ENCODE data around the gene ADAM10.

Gene ADAM10

DNA sequence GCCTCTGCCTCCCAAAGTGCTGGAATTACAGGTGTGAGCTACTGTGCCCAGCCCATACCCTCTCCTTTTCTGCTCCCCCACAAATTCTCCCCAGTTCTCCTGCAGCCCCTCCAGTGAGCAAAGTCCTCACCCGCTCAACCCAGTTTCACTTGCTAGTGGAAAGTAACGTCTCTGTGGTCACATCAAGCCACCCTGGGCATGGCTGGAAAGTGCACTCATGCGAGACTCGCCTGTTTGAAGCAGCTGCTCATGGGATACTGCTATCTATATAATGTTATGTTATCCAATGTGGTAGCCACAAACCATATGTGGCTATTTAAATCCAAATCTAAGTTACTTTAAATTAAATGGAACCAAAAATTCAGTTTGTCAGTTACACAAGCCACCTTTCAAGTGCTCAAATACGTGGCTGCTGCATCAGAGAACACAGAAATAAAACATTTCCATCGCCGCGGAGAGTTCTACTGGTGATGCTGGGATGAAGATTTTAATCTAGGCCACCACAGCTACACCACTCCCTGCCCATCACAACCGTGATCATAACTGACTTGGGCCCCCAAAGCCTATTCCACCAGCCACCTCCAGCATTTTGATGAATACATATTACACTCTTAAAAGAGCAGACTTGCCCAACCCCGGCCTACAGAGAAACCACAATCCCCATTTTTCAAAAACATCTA is 198.3 kb downstream of the ADAM10 start:
- DNase-seq (ENCODE audit: low read depth), result no peak

DNA sequence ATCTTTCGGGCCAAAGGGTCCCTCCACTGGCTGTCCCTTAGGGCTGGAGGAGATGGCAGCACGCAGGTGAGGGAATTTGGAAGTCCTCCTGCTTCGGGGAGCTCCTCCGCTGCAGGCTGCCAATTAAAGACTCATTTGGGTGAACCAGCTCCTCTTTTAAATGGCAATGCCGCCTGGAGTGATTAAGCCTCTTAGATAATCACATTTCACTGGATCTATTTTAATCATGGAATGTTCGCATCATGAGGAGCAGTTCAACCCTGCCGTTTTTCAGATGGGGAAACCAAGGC is 199.8 kb downstream of the ADAM10 start:
- DNase-seq (ENCODE audit: low read depth), result no peak

DNA sequence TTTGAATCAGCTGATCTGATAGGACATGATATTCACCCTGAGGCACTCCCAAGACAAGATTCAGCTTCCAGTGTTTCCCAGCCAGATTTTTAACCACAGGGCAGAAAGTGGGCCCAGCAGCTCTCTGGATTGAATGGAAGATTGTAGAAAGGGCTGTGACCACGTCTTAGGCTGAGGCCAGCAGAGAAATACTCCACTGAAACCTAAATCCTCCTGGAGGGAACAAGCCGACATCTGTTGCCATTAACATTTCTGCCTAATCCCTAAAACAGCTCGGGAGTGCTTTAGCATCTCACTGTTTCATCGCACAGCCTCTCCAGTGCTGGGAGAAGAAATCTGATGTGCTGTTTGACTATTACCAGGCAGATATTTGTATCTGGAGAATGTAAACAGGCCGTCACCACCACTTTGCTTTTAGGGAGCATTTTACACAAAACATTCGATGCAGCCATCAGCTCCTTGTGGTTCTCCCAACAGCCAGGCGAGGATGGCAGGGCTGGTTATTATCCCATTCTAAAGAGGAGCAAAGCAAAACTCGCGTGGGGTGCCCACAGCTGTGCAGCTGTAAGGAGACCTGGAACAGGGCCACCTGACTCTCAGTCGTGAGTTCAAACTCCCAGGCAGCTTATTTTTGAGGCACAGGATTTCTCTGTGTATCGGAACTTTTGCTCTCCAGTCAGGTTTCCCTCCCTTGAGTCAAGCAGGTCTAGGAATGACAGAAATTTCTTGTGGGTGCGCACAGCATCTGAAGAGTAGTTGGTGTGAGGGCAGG is 200.3 kb downstream of the ADAM10 start:
- no peak for DNase-seq (ENCODE audit: low read depth)

DNA sequence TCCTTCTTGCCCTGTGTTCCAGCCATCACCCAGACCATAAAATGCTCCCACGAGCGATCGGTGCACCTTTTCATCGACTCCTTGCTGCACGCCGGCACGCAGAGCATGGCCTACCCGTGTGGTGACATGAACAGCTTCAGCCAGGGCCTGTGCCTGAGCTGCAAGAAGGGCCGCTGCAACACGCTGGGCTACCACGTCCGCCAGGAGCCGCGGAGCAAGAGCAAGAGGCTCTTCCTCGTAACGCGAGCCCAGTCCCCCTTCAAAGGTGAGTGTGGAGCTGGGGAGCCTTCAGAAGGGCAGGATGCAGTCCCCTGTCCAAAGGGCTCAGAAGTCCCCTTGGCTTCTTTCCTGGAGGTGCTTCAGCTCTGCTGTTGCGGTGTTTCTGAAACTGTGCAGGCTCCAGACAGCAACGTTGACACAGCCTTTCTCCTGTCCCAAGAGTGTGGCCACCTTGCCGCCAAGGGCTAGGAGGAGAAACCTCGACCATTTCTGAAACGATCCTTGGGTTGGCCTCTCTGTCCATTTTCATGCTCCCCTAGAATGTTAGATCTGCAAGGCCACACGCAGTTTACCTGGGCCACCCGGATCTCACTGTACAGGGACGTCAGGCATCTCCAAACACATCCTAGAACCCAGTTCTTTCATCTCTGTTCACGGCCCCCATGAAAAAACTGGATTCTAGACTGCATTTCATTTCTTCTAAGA is 201.0 kb downstream of the ADAM10 start:
- no peak for DNase-seq (ENCODE audit: low read depth)

DNA sequence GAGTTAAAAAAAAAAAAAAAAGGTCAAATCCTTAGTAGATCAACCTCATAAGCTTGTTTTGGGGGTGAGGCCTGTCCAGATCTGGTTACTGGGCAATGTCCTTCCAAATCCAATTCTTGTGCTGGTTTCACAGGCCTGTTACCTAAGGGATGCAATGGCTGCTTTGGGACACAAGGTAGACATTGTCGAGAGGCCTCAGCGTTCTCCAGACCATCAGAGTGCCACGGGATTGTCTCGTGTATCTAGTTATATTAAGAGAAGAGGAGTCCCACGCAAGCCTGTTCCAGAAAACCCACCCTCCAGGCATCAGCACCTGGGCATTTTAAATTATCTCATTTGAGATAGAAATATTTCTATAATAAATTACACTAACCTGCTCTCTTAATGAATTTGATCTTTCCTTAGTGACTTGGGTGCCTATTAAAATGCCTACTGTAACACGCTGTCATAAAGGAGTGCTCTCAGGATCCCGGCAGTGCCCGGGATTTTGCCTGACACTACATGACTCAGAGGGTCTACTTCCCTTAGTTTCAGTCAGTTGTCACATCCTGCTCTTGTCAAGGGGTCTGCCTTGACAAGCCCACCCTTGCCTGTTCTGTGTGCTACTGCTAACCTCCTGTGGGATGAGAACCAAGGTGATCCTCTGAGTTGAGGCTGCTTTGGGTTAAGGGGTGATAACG is 201.7 kb downstream of the ADAM10 start:
- no peak for DNase-seq (ENCODE audit: low read depth)

DNA sequence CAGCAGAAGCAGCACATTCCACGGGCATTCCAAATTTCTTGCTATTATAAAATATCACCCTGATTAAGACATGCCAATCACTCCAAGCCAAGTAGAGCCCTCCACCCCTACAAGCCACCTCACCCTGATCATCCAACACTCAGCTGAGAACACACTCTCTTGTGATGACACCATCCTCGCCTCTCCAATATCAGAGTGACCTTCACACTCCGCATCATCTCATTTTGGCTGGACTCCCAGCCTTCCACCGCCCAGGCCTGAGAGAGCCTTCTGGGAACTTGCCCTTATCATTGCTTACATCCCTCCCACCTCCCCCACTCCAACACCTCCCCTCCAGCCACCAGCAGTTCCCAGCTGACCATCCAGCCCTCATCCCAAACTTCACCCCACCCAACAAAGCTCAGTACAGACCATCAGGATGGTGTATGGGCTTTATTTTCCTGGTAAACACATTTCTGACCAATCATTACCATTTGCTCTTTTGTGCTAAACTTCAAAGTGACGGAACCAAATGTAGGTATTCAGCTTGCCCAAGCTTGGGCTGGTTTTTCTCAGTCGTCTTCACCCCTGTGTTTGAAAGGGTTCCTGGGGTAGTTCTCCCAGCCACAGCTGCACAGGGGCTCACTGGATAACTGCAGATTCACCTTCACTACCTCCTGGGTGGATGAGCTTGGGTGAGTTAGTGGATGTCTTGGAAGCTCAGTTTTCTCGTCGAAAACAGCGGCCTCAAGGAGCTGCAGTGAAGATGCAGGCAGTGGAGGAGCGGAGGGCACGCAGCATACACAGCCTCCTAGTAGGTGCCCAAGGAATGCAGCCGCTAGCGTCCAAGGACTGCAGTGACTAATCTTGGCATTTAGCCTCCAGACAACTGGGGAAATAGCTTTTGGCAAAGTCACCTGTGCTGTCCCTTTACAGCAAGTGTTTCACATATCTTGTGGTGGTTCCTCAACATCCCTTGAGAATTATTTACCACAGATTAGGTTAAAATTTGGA is 202.6 kb downstream of the ADAM10 start:
- no peak for DNase-seq (ENCODE audit: low read depth)

DNA sequence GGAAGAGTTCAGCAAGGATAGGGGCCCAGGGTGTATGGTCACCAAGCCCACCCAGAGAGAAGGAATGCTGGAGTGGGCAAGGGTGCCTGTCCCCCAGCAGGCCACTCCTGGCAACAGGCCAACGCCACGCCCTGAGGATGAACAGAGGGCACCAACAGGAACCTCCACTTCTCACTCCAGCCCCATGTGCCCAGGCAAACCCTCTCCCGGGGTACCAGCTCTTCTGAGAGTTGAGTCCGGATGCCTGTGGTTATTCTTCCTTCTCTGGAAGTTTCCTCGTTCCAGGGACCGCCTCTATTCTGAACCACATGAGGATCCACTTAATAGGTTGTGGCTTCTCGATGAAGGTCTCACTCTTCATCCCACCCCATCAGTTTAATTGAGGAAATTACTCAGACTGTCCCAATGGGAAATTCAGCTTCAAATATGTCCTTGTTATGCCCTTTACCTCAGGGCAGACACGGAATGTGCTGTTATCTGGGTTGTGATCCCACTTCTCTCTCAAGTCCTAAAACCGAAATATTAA is 203.4 kb downstream of the ADAM10 start:
- DNase-seq (ENCODE audit: low read depth), result no peak

DNA sequence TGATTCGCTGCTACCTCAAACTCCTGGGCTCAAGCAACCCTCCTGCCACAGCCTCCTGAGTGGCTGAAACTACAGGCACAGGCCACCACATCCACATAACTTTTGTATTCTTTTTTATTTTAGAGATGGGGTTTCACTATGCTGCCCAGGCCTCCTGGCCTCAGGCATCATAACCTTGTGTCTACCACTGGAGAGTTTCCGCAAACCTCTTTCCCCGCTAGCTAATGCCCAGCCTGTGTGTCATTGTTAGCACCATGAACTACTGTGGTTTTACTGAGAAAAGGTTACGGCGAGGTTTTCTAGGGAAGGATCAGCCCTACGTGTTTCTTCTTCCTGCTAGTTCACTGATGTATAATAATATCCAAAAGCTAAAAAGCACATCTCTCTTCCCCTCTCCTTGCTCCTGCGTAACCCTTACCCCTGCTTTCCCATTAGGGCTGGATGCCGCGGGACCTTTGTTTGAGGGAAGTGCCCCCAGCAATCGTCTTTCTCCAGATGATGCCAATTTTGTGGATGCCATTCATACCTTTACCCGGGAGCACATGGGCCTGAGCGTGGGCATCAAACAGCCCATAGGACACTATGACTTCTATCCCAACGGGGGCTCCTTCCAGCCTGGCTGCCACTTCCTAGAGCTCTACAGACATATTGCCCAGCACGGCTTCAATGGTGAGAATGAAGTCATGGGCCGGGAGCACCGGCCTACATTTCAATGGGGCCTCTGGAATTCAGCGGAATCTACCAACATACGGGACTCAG is 204.0 kb downstream of the ADAM10 start:
- no peak for DNase-seq (ENCODE audit: low read depth)

DNA sequence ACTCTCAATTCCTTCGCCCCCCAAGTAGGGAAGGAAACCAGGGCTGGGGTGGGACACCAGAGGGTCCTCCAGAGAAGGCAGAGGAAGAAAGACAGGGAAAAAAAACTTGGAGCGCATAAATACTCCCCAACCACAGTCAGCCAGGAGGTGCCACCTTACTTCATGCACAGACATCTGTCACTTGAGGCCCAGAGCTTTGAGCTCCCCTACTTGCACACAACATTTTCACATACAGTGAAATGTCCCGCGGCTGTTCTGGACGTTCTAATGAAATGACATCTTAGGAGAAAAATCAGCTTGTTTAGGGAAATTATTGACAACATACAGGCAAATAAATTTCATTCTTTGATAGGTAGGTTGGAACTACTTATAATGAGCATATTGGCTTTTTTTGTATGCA is 204.8 kb downstream of the ADAM10 start:
- no peak for DNase-seq (ENCODE audit: low read depth)

DNA sequence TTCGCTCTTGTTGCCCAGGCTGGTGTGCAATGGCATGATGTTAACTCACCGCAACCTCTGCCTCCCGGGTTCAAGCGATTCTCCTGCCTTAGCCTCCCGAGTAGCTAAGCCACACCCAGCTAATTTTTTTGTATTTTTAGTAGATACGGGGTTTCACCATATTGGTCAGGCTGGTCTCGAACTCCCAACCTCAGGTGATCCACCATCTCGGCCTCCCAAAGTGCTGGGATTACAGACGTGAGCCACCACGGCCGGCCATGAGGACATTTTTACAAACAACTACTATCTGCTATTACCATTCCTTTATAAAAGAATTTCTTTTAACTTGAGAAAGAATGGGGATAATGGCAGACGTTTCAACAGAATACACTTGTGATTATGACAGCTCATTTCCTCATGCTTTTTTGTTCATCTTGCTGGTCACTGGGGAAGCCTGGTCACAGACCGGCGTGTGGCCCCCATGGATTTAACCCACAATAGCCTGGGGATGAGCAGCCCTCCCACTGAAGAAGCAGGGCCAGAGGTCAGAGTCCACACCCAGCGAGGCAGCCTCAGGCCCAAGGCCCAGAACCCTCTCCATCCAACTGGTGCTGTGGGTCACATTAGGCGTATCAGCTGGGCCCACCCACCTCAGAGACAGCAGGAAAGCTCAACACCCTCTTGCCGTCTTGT is 205.7 kb downstream of the ADAM10 start:
- no peak for DNase-seq (ENCODE audit: low read depth)

DNA sequence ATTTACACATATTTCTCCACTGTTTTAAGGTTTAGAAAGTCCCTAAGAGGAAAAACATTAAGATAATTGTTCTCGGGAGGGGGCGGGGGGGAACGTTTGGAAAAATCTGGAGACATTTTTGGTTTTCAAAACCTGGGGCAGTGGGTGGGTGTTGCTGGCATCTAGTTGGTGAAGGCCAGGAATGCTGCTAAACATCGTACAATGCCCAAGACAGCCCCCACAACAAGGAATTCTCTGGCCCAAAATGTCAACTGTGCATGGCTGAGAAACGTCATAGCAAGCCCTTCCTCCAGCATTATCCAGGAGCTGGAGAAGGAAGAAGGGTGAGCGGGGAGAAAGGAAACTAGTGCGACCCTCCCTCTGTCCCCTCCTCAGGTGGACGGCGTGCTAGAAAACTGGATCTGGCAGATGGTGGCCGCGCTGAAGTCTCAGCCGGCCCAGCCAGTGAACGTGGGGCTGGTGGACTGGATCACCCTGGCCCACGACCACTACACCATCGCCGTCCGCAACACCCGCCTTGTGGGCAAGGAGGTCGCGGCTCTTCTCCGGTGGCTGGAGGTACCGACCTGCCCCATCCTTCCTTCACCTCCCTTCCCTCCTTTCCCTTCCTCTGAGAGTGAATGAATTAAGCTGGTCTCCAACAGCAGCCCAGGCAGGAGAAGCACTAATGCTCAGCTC is 208.0 kb downstream of the ADAM10 start:
- no peak for DNase-seq (ENCODE audit: low read depth)

DNA sequence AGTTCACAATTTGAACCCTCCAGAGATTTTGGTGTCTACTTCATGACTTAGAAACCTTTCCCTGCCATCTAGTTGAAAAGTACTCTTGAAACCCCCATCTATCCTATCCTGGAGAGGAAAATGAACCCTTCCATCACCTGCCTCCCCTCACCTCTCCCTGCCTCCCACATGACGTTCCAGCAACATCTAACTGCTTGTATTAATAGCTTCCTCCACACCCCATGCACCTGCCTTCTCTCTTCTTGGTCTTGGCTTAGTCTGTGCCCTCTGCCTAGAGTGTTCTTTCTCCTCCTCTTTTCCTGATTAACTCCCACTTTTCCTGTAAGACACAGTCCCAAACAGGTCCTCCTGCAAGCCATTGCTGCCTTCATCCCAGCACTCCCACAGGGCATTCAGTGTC is 210.0 kb downstream of the ADAM10 start:
- no peak for DNase-seq (ENCODE audit: low read depth)

DNA sequence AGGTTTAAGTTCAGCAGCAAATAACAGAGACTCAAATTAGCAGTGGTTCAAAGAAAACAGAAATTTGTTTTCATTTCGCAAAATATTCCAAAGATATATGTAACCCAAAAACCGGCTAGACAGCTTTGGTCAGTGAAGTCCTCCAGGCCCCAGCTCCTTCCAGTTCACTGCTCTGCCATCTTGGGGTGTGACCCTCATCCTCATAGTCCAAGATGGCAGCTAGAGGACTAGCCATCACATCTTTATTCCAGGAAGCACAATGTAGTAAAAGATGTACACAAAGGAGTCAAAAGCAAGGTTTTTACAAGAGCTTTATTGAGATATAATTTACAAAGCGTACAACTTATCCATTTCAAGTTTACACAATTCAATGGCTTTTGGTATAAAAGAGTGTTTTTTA is 210.6 kb downstream of the ADAM10 start:
- no peak for DNase-seq (ENCODE audit: low read depth)

Measured in T-helper 22 cell (primary cell).